Cardiac fibroblast (primary cell): ENCODE data around the gene CDC42EP4.
A peak's percentile ranks its signal among the peaks of the same experiment; 100 is the strongest.

Source experiments
- DNase-seq, 2 donors: peaks; one replicate each; pipeline versions ENCODE4 v3.0.0 to v3.0.0-alpha.2; 2010; ENCODE audit warnings: low read depth in 2 of 2
- H3K4me3 ChIP-seq, 2 donors: replicated peaks in 1 of 2; 1 replicate in 1 of 2; 2 replicates in 1 of 2; pipeline ENCODE4 v1.5.1; 2011; ENCODE audit warnings: low read depth in 2 of 2, low read length in 2 of 2, mild to moderate bottlenecking in 2 of 2, moderate library complexity in 1 of 2
- TF ChIP-seq, protein P1 (sequence below): IDR thresholded peaks from one replicate; pipeline ENCODE4 v1.5.1; 2011; ENCODE audit warnings: low read depth, mild to moderate bottlenecking, low read length, inconsistent platforms

CDC42EP4 gene

GRCh38 chr17:73343739-73344454 lies 32.1 kb upstream of the CDC42EP4 start:
- DNase-seq = no peak
- no peak overlapping the region for H3K4me3 ChIP-seq
- TF ChIP-seq, protein P1, sequence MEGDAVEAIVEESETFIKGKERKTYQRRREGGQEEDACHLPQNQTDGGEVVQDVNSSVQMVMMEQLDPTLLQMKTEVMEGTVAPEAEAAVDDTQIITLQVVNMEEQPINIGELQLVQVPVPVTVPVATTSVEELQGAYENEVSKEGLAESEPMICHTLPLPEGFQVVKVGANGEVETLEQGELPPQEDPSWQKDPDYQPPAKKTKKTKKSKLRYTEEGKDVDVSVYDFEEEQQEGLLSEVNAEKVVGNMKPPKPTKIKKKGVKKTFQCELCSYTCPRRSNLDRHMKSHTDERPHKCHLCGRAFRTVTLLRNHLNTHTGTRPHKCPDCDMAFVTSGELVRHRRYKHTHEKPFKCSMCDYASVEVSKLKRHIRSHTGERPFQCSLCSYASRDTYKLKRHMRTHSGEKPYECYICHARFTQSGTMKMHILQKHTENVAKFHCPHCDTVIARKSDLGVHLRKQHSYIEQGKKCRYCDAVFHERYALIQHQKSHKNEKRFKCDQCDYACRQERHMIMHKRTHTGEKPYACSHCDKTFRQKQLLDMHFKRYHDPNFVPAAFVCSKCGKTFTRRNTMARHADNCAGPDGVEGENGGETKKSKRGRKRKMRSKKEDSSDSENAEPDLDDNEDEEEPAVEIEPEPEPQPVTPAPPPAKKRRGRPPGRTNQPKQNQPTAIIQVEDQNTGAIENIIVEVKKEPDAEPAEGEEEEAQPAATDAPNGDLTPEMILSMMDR = no peak

- peak; percentile 85 to 89 for DNase-seq
- TF ChIP-seq, protein P1 = no peak
- H3K4me3 ChIP-seq = peak overlapping the region in 1 of 2 donors; percentile 24
Observed at GRCh38 chr17:73343168-73343634, 31.4 kb upstream of the CDC42EP4 start.

- H3K4me3 ChIP-seq = peak overlapping the region in 1 of 2 donors; percentile 24
- DNase-seq = peak; percentile 58 to 81
- TF ChIP-seq, protein P1 = peak; percentile 47
Observed at GRCh38 chr17:73342541-73343167, 30.9 kb upstream of the CDC42EP4 start.

DNA sequence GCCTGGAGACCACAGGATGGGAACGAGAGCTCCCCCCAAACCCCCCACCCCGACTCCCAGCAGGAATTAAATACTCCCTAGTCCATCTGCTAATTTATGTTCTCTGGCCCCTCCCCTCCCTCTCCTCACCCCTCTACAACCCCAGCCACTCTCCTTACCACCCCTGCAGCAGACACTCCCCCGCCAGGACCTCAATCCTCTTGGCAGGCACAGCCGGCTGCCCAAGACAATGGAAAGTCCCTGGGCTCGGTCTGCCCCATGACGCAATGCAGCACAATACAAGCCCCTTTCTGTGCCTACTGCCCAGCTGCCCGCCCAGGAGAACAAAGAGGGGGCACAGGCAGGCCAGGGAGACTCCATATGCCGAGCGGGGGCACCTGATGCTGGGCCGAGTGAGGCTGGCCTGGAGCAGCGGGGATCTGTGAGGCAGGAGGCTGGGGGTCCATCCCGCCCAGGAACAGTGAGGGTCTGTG lies 30.3 kb upstream of the CDC42EP4 start:
- peak; percentile 92 to 96 for DNase-seq
- H3K4me3 ChIP-seq = no peak overlapping the region
- TF ChIP-seq, protein P1 = no peak

DNA sequence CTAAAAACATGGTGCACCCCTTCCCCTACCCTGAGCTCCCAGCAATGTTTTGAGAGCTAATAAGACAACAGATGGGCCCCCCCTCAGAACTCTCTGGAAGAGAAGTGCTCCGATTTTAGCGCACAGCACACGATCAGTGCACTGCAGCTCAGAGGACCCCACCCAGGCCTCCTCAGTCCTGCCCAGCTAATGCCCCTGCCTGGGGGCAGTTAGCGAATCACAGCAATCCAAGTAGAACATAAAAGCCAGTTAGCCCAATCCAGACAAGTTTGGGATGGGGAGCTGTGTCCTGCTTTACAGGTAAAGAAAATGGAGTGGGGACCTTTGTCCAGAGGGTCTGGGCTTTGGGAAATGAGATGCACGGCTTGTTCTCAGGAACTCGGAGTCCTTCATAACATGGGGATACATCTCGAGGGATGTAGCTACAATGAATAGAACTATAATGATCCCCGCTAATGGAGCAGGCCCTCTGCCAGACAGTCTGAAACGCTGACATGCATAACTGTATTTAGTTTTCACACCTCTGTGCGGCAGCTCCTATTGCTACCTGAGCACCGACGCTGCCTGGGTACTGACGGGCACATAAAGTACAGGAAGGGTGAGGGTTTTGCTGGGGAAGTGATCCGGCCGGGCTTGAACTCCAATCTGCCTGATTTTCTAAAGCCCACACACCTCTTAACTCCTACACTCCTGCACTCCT lies 29.7 kb upstream of the CDC42EP4 start:
- TF ChIP-seq, protein P1 = no peak
- H3K4me3 ChIP-seq = no peak overlapping the region

GRCh38 chr17:73340093-73340596 lies 28.3 kb upstream of the CDC42EP4 start:
- TF ChIP-seq, protein P1 = peak; percentile 55
- DNase-seq = peak; percentile 90 to 97
- no peak overlapping the region for H3K4me3 ChIP-seq

More for the DNA sequence above, 29.7 kb upstream of the CDC42EP4 start:
- no peak for DNase-seq
